Panc1 (cell line): Measurements from ENCODE around the gene FNBP1L. TPM values are rescaled to one million over a fixed set of nuclear protein-coding genes. Genes with fewer than 3 reads are reported as not detected.

Source experiments
- ATAC-seq: fragments of 200-7000 bp; cut with Tn5 transposase; 2 replicates; pipeline ENCODE4 v1.9.1; 2020; ENCODE audit warnings: mild to moderate bottlenecking, moderate library complexity
- BruUV-seq: library from RNA; stranded (reverse); fragments of 400-500 nt; replicated peaks from 2 replicates; lab custom pipeline; 2021; lab: Mats Ljungman, UMichigan
- CTCF ChIA-PET: fragments of 300-600 bp; sonication (Branson Sonifier 250); formaldehyde crosslinking; loops from one replicate; lab custom pipeline; 2022; ENCODE audit warnings: antibody characterized with exemption; lab: Charles Lee
- POLR2A ChIA-PET: fragments of 300-600 bp; sonication (Branson Sonifier 250); formaldehyde crosslinking; loops from one replicate; lab custom pipeline; 2022; ENCODE audit warnings: antibody characterized with exemption; lab: Charles Lee
- DNase-seq: peaks from one replicate; pipeline ENCODE4 v3.0.0-alpha.2; 2010; ENCODE audit warnings: low read depth, low spot score
- H3K27ac ChIP-seq: 2 replicates; pipeline ENCODE4 v1.5.1; 2011; ENCODE audit warnings: mild to moderate bottlenecking, low read length, inconsistent platforms
- H3K27me3 ChIP-seq: fragments of 200-500 bp; sonication (Bioruptor generic); 2 replicates; pipeline ENCODE4 v1.6.0; 2014; ENCODE audit warnings: low read length, inconsistent platforms; ENCODE audit not compliant: control insufficient read depth, insufficient read depth
- H3K36me3 ChIP-seq: fragments of 200-500 bp; sonication (Bioruptor generic); 2 replicates; pipeline ENCODE4 v1.5.1; 2014; ENCODE audit warnings: inconsistent platforms, mild to moderate bottlenecking, low read length, moderate library complexity; ENCODE audit not compliant: control insufficient read depth, insufficient read depth
- H3K4me1 ChIP-seq: 2 replicates; pipeline ENCODE4 v1.5.1; 2011; ENCODE audit warnings: inconsistent platforms, mild to moderate bottlenecking, low read length, moderate library complexity; ENCODE audit not compliant: control insufficient read depth, insufficient read depth
- H3K4me3 ChIP-seq, 2 experiments: 2 replicates each; pipeline ENCODE4 v1.5.1; 2011 to 2012; ENCODE audit warnings: low read depth in 2 of 2, low read length in 2 of 2, mild to moderate bottlenecking in 2 of 2, inconsistent platforms in 1 of 2, moderate library complexity in 1 of 2
- H3K9me3 ChIP-seq: fragments of 200-500 bp; sonication (Bioruptor generic); 2 replicates; pipeline ENCODE4 v1.5.1; 2014; ENCODE audit warnings: low read depth, mild to moderate bottlenecking, inconsistent platforms, low read length, moderate library complexity; ENCODE audit not compliant: control insufficient read depth, insufficient read depth
- CTCF ChIP-seq: fragments of 450-650 bp; IDR thresholded peaks from 2 replicates; pipeline ENCODE4 v1.5.1; 2017; ENCODE audit warnings: mild to moderate bottlenecking
- POLR2AphosphoS5 ChIP-seq: IDR thresholded peaks from 2 replicates; pipeline ENCODE4 v1.6.1; 2012; ENCODE audit warnings: mild to moderate bottlenecking, low read depth, low read length, moderate library complexity
- REST ChIP-seq, 2 experiments: IDR thresholded peaks; 2 replicates each; pipeline ENCODE4 v1.6.1; 2011 to 2012; ENCODE audit warnings: low read depth in 2 of 2, control low read depth in 1 of 2, low read length in 1 of 2, mild to moderate bottlenecking in 1 of 2, moderate library complexity in 1 of 2; ENCODE audit not compliant: insufficient read depth in 1 of 2
- SIN3A ChIP-seq: IDR thresholded peaks from 2 replicates; pipeline ENCODE4 v1.6.1; 2012; ENCODE audit warnings: low read depth, mild to moderate bottlenecking, low read length, moderate library complexity, borderline replicate concordance; ENCODE audit not compliant: insufficient read depth
- TCF7L2 ChIP-seq: IDR thresholded peaks from 2 replicates; pipeline ENCODE4 v1.6.1; 2011; ENCODE audit warnings: mild to moderate bottlenecking, low read depth, low read length, inconsistent platforms
- in situ Hi-C: cut with HindIII; loops from 2 replicates; pipeline ENCODE4 v1.10.0; 2016; ENCODE audit warnings: low sequenced_read_pairs, low pct_unique_long_range_greater_than_20kb
- intact Hi-C: fragments of 100-400 bp; cut with micrococcal nuclease; formaldehyde crosslinking; loops from one replicate; pipeline ENCODE4 v1.10.0; 2022; ENCODE audit not compliant: unreplicated experiment
- total RNA-seq: library from RNA; stranded (reverse); gene quantifications from one replicate; pipeline ENCODE4 v1.2.1, GENCODE V29; 2021; ENCODE audit not compliant: unreplicated experiment

Gene FNBP1L
- total RNA-seq, 1 experiment from 2014 or later, result 25.1 TPM

DNA sequence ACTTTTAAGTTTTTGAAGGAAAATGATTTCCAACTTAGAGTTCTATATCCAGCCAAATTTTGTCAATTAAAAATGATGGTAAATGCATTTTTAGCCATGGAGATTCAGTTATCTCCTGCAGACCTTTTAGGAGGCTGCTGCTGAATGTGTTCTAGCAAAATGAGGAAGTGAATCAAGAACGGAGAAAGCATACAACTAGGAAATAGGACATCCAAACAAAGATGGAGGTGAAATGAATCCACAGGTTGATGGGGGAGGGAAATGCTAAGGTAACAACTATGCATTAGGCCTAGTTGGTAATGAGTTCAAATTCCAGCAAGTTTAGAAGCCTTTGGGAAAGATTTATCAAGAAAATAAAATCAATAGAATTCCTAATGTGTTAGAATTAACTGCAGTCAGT is 80.5 kb downstream of the FNBP1L start:
- no peak for DNase-seq
- ATAC-seq, result no peak
- intact Hi-C loops (no loop called here), in situ Hi-C loops (no loop called here)
- no peak overlapping the region for H3K4me3 ChIP-seq
- no TSS peak for BruUV-seq
- no peaks in the 10 kb centered on the region for H3K27me3 ChIP-seq
- TF ChIP-seq POLR2AphosphoS5 (no peak), CTCF (no peak), SIN3A (no peak), REST (IDR thresholded peaks at IDR 0.05; ENCODE audit: insufficient read depth in 1 of 2, low read depth in 2 of 2, low read length in 1 of 2) (no peak), TCF7L2 (no peak)
- H3K27ac ChIP-seq, result no peak overlapping the region
- CTCF ChIA-PET, result no interaction called here
- H3K36me3 ChIP-seq, result peaks cover 6% of the 10 kb centered on the region; the same call in 1 of the 2 replicates
- H3K4me1 ChIP-seq, result no peaks in the 10 kb centered on the region
- H3K9me3 ChIP-seq, result no peaks in the 10 kb centered on the region
- POLR2A ChIA-PET, result no interaction called here

DNA sequence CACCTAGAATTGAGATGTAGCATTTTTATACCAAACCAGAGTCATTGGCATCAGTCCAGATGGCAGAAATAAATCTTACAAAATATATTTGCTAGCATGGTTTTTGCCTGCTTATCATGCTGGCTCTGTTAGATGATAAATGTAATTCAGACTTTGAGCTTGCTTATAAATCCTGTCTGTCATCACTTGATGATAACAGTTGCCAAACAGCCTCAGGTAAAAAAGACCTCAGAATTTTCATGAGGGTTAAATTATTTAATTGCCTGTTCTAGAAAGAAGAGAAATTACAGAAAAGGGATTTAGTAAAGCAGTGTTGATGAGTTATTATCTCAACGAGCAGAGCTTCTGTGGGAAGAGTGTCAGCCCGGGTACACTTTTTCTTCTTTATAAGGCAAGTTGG is 83.3 kb downstream of the FNBP1L start:
- ATAC-seq (no peak), DNase-seq (no peak)
- CTCF ChIA-PET, result no interaction called here
- no peaks in the 10 kb centered on the region for H3K27me3 ChIP-seq
- H3K4me3 ChIP-seq, result no peak overlapping the region
- TF ChIP-seq TCF7L2 (no peak), POLR2AphosphoS5 (no peak), SIN3A (no peak), CTCF (no peak), REST (IDR thresholded peaks at IDR 0.05; ENCODE audit: insufficient read depth in 1 of 2, low read depth in 2 of 2, low read length in 1 of 2) (no peak)
- H3K27ac ChIP-seq, result no peak overlapping the region
- POLR2A ChIA-PET, result no interaction called here
- H3K36me3 ChIP-seq, result peaks cover 6% of the 10 kb centered on the region; the same call in 1 of the 2 replicates
- in situ Hi-C loops, result no loop called here
- no peaks in the 10 kb centered on the region for H3K4me1 ChIP-seq
- BruUV-seq, result no TSS peak
- intact Hi-C loops, result no loop called here
- H3K9me3 ChIP-seq, result no peaks in the 10 kb centered on the region
